GM18526 (cell line): ENCODE results near the gene TTC7B.

ENCODE experiments used
- POLR2A ChIP-seq: IDR thresholded peaks from 3 replicates; pipeline ENCODE4 v1.6.1; 2011; ENCODE audit not compliant: insufficient read length; ENCODE audit errors: extremely low read depth

Gene TTC7B

GRCh38 chr14:90564496-90564895, 251.7 kb downstream of the TTC7B start:
- no peak for TF ChIP-seq POLR2A

DNA sequence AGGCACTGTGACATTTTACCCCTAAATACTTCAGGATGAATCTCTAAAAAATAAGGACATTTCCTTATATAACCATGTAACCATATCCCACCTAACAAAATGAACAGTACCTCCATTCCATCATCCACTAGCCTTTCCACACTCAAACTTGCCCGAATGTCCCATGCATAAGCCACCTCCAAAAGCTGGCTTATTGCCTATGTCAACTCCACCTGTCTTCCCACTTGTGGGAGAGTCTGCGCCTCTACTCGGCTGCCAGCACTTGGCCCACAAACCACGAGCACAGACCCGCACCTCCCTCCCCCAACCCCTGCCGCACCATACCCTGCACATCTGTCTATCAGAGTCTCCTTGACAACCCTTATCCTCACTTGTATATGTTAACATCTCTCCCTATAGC, 253.6 kb downstream of the TTC7B start:
- no peak for TF ChIP-seq POLR2A

DNA sequence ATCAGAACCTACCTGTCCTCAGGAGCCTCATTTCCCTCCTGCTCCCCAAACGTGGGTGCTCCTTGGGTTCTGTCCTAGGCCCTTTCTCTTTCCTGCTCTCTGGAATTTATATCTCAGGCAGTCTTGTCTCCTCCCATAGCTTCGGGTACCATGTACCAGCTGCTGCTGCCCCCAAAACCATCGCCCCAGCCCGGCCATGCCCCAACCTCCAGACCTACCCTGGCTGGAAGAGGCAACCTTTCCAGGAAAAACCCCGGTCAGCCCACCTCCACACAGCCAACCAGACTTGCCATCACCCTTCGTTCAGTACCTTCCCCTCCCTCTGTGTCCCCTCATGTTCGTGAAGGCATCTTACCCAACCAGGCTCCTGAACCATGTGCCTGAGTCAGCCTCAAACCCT, 254.3 kb downstream of the TTC7B start:
- no peak for TF ChIP-seq POLR2A

DNA sequence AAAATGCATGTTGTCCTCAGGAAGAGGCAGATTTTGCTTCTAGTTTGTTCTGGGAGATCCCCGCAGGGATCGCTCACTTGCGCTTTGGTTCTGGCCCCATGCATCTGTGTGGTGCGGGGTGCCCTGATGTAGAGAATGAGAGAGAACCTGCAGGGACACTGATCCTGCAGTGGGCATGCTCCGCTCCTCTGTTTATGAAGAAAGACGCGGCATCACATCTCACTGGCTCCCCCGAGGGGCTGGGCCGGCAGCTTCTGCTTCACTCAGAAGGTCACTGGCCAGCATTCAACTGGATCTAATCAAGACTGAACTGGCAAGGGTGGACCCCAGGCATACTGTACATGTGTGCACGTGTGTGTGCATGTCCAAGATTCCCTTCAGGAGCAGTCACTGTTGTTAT, 255.2 kb downstream of the TTC7B start:
- TF ChIP-seq POLR2A, result no peak

DNA sequence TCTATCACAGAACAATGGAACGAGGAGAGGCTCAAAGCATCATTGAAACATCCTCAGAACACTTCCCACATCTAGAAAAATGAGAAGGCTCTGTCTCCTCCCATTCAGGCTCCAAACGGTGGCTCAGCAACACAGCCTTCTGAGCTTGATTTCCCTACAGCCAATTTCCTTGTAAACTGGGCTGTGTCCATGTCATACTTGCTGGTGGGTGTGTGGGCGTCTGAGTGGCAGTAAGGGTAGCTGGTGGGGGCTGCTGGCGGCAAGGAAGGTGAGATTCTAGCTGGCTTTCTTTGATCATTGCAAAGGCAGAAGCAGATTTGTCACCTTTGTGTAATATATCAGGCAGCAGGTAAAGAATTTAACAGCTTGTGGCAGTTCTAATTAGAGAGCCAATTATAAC, 255.7 kb downstream of the TTC7B start:
- TF ChIP-seq POLR2A, result no peak

DNA sequence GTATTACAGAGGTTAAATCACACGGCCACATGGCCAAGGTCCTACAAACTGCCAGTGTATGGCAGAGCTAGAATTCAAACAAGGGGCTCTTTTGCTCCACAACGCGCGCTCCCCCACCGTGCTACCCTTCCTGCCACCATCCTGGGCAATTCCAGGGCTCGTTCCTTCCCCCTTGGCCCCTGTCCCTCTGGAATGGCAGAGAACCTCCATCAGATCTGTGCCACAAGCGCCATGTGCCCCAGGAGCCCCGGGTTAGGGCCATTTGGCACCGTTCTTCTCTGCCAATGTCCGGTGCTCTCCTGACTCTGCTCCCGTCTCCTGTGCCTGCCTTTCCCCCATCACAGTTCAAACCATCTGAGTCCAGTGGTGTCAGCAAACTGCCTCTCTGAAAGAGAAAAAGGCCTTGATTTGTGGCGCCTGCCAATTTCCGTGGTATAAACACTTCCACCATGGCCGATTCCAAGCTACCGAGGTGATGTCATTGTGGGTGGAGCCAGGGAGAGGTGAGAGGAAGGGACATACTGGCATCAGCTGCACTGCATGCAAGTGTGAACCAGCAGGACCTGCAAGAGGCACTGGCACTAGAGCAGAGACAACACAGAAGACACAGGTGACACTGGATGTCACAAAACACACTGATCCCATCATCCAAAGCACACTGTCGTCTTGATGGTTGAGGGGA, 256.3 kb downstream of the TTC7B start:
- no peak for TF ChIP-seq POLR2A

GRCh38 chr14:90558983-90559590, 257.1 kb downstream of the TTC7B start:
- TF ChIP-seq POLR2A, result no peak

DNA sequence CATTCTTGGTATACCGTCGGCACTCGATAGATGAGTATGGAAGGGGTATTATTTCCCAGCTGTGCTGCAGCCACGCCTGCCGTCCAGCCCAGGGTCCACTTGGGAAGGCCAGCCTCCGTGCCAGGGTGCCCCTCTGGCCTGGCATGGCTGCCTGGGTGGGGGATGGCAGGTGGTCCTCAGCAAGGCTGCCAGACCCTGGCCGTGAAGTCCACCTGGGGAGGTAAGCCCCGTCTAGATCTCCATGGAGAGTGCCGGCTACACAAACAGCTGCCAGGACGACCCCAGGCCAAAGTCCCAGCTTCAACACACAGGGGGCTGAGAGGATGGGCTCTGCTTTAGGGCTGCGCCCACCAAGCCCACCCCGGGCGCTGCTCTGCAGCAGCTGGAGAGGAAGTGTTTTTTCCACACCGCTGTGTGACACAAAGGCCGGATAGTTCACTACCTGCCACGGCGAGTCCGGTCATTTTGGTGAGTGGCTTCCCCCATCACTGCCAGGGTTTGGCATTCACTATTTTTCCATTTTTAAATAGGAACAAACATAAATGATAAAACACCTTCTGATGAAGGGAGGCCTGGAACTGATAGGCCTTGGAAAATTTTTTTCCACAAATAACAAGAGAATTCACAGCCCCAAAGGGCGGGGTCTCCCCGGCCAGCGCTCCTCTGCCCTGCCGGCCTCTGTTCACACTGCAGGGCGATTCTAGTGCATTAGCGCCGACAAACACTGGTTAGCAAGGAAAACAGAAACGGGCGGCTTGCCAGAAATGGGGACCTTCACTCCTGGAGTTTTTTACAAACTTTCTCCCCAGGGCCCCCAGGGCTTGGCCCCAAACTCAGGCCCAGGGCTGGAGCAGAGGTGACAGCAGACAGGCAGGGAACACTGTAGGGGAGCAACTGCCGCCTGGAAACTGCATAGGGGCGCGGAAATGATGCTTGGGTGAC, 257.9 kb downstream of the TTC7B start:
- no peak for TF ChIP-seq POLR2A

GRCh38 chr14:90557516-90557915, 258.7 kb downstream of the TTC7B start:
- TF ChIP-seq POLR2A, result no peak

DNA sequence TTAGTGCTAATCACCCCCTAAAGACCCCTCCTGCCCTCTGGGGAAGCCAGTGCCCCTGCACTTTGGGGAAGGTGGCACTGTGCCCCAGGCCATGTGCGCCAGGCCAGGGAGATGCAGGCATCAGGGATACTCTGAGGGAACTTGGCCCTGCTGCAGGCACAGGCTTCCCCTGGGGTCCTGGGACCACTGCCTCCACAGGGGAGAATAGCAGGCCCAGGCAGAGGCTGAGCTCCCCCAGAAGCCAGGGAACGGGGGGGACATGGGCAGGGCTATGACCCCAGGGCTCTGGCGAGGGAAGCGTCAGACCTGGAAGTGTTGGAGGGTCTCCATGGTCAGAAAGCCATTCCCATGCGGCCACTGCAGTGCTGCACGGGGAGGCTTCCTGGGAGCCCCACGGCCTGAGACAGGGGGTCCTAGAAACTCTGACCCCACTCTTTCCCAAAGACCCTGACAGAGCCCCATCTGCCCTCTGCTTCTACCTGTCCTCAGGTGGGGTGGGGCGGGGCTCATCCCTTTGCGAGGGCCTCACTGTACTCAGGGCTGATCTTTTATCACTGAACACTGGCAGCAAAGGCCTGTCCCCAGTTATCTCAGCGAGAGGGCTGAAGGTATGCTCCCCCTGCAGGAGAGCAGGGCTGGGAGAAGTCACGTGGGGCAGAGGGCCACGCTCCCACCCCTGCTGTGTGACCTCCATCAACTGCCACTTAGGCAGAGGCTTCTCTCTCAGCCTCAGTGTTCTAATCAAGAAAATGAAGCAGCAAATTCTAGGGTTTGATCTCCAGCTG, 259.4 kb downstream of the TTC7B start:
- TF ChIP-seq POLR2A, result no peak

- TF ChIP-seq POLR2A, result no peak
Observed at GRCh38 chr14:90556012-90556477, 260.2 kb downstream of the TTC7B start.

DNA sequence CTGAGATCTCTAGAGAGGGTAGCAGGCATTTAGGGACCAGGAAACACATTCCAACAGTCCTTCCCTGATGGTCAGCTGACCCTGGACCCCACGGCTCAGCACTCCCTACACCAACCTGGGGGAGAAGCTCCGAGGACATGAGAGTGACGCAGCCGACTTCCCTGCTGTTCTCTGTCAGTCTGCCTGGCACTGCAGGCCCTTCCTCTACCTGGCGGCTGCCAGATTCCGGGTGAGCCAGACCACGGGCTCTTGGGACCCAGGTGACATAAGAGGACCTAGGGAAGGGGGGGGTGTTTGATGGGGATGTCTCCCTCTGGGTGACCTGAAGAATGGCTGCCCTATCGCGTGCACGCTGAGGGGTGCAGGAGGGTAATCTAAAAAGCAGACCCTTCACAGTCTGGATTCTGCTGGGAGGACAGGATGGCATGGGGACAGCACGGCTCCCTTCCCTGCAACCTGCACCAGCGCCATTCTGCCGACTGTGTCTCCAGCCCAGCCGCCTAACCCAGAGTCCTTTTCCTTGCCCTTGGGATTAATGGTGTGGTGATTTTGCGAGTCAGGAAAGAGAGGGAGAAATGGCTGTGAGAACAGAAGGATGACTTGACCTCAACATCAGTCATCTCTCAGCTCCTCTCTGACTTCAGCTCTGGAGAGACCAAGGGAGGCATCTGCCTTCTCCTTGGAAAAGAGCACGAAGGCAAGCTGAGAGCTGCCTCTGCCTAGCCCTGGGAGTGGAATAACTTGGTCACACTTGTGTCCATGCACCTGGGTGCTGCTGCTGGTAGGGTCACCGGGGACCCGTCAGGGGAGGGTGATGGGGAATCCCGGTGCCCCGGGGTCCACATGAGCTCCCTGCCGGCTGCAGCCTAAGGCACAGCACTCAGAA, 260.9 kb downstream of the TTC7B start:
- TF ChIP-seq POLR2A, result no peak

DNA sequence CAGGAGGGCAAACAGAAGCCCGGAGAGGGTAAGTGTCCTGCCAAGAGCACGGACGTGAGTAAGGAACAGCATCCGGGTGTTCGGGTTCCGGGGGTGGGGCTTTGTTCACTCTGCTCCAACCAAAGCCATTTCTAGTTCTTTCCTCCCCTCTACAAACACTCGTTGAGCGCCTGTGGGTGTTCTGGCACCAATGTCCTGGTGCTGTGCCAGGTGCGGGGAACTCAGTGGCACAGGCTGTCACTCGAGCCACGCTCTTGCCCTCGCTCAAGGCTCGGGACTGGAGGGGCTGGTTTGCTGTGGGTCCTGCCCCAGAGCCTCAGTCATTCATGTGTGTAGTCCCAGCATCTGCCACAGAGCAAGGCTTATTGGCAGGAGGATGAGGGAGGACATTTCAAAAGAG, 261.9 kb downstream of the TTC7B start:
- no peak for TF ChIP-seq POLR2A

DNA sequence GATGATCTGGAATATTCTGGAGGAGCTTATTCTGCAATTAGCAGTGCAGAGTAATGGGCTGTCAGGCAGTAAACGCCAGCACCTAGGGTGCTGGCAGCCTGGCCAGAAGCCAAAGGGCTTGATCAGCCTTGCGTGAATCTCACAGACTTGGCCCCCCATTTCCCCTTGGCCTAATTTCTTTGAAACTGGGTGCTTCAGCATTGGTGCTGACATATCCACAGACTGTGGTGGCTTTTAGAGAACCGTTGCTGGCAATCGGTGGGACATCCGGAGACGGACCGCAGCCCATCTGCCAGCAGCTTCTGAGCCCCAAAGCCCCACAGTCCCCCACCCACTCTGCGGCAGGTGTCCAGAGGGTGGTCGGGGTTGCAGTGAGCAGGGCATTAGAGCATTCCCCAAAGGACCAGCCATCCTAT, 262.3 kb downstream of the TTC7B start:
- no peak for TF ChIP-seq POLR2A

DNA sequence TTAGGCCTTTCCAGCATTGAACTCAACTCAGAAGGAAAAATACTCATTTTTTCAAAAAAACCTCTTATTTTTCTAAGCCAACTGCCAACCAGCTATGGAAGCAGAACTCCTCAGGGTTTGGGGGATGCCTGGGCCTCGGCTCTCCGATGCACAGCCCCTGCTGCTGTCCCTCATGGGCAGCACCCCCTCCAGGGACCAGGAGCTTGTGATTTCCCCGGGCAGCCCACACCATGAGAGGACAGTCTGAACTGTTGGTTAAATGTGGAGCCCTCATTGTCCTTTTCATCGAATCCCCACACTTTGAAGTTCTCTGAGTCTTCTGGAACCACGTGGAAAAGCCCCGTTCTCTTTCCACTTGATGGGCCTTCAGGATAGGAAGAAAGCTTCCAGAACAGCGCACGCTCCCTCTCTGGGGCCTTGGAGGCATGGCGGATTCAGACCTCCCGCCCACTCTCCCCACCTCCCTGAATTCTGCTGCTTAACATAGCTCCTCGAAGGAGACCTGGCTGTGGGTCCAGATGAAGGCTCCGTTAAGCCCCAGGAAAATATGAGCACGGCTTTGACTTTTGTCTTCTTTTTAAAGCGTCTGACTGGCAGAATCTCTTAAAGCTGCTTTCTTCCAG, 262.8 kb downstream of the TTC7B start:
- TF ChIP-seq POLR2A, result no peak
